T-cell (primary cell): ENCODE data around the gene CBS. TPM values are rescaled to one million over a fixed set of nuclear protein-coding genes. Genes with fewer than 3 reads are reported as not detected.

ENCODE experiments used
- ATAC-seq, 4 experiments: fragments of 200-7000 bp in 3 of 4; fragments of 150-1000 bp in 1 of 4; cut with Tn5 transposase; replicated peaks in 1 of 4; 1 replicate in 3 of 4; 2 replicates in 1 of 4; pipeline ENCODE4 v1.10.0; 2021; ENCODE audit warnings: moderate library complexity in 3 of 4, mild to moderate bottlenecking in 2 of 4, moderate number of reproducible peaks in 1 of 4
- CTCF ChIA-PET, 2 donors: fragments of 300-600 bp; sonication (Branson Sonifier 250); formaldehyde crosslinking; loops; one replicate each; lab custom pipeline; 2022; ENCODE audit warnings: antibody characterized with exemption in 2 of 2; lab: Charles Lee
- POLR2A ChIA-PET, 2 donors: fragments of 300-600 bp; sonication (Branson Sonifier 250); formaldehyde crosslinking; loops; one replicate each; lab custom pipeline; 2022; ENCODE audit warnings: antibody characterized with exemption in 2 of 2; lab: Charles Lee
- DNase-seq, 35 experiments: peaks; one replicate each; pipeline versions ENCODE4 v3.0.0 to v3.0.0-alpha.2; 2013 to 2023
- H3K27ac ChIP-seq: one replicate; pipeline ENCODE4 v1.5.1; 2013; ENCODE audit warnings: low read length
- H3K27me3 ChIP-seq, 2 experiments: replicated peaks in 1 of 2; 1 replicate in 1 of 2; 2 replicates in 1 of 2; pipeline versions ENCODE4 v1.6.1 to v1.7.0; 2013; ENCODE audit warnings: low read length in 1 of 2, mixed read lengths in 1 of 2; ENCODE audit not compliant: control insufficient read depth in 2 of 2, insufficient read depth in 2 of 2; ENCODE audit errors: extremely low read depth in 1 of 2
- H3K36me3 ChIP-seq, 2 donors: 1 replicate in 1 of 2; 2 replicates in 1 of 2; pipeline versions ENCODE4 v1.6.1 to v1.7.0; 2013; ENCODE audit warnings: low read length in 1 of 2; ENCODE audit not compliant: control insufficient read depth in 2 of 2, insufficient read depth in 1 of 2; ENCODE audit errors: extremely low read depth in 1 of 2
- H3K4me1 ChIP-seq, 2 experiments: 1 replicate in 1 of 2; 2 replicates in 1 of 2; pipeline versions ENCODE4 v1.6.1 to v1.7.0; 2013; ENCODE audit warnings: low read length in 2 of 2, mixed read lengths in 1 of 2; ENCODE audit not compliant: insufficient read depth in 2 of 2, control insufficient read depth in 1 of 2; ENCODE audit errors: extremely low read depth in 1 of 2
- H3K4me3 ChIP-seq, 2 donors: 1 replicate in 1 of 2; 2 replicates in 1 of 2; pipeline versions ENCODE4 v1.5.1 to v1.7.0; 2013; ENCODE audit warnings: mild to moderate bottlenecking in 2 of 2, low read length in 1 of 2, moderate library complexity in 1 of 2; ENCODE audit not compliant: control insufficient read depth in 1 of 2; ENCODE audit errors: extremely low read depth in 1 of 2
- H3K9me3 ChIP-seq: 2 replicates; pipeline ENCODE4 v1.7.0; 2013
- H3K27ac Mint-ChIP-seq, 2 donors: one replicate each; pipeline ENCODE4 v1.8.0; 2020 to 2021; ENCODE audit warnings: mild to moderate bottlenecking in 2 of 2, mixed read lengths in 2 of 2
- H3K27me3 Mint-ChIP-seq, 2 donors: one replicate each; pipeline ENCODE4 v1.8.0; 2021 to 2022; ENCODE audit warnings: mixed read lengths in 2 of 2
- H3K36me3 Mint-ChIP-seq: one replicate; pipeline ENCODE4 v1.8.0; 2021; ENCODE audit warnings: mixed read lengths
- H3K4me1 Mint-ChIP-seq, 3 donors: one replicate each; pipeline ENCODE4 v1.8.0; 2020 to 2022; ENCODE audit warnings: mixed read lengths in 3 of 3, mild to moderate bottlenecking in 1 of 3
- H3K4me3 Mint-ChIP-seq, 3 donors: one replicate each; pipeline ENCODE4 v1.8.0; 2020 to 2022; ENCODE audit warnings: mild to moderate bottlenecking in 3 of 3, mixed read lengths in 3 of 3, moderate library complexity in 3 of 3
- H3K9me3 Mint-ChIP-seq, 3 donors: one replicate each; pipeline ENCODE4 v1.8.0; 2020 to 2022; ENCODE audit warnings: mixed read lengths in 3 of 3
- WGBS: methylation state at CpG from one replicate; pipeline ENCODE4 v1.1.5; 2013; ENCODE audit warnings: missing lambda C conversion rate; ENCODE audit not compliant: insufficient coverage; 5-methylcytosine and 5-hydroxymethylcytosine counted together
- total RNA-seq, 35 experiments: library from RNA in 6 of 35; stranded (reverse) in 6 of 35; fragments of 120-200 nt in 1 of 35; gene quantifications; one replicate each; pipeline versions ENCODE4 v1.2.1 to v1.2.4 and lab custom pipeline; 2013 to 2026

The CBS gene
- total RNA-seq, 5 donors from 2014 or later (not counting 1 experiment from before 2014, with no cell fraction given): 0.65 to 5.5 (median 3.7) TPM; not detected in 1

DNA sequence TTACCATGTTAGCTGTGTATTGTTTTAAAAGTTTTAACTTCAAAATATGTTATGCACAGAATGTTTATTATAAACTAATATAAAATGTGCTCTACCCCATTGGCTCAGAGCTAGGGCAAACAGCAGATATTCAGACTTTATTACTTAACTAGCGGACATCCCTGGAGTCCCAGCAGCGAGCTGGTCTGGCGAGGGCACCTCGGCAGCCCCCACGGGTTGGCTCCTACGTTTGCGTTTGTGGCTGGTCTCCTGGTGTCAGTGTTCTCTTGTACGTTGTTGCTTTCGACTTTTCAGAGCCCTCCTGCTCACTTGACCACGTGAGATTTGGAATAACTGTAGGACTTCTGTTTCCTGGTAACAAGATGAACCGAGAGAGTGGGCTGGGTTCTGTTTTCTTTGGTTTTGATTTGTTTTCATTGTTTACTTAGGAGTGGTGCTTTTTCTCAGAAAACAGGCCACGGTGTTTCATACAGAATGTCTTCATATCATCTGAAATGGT is 44.5 kb downstream of the CBS start:
- ATAC-seq (no peak), DNase-seq (no peak)
- Mint-ChIP-seq H3K27me3 (no peaks in the 10 kb centered on the region), H3K9me3 (no peaks in the 10 kb centered on the region), H3K27ac (no peak overlapping the region), H3K4me3 (no peak overlapping the region), H3K36me3 (peaks cover 39% of the 10 kb centered on the region), H3K4me1 (no peaks in the 10 kb centered on the region)
- Histone ChIP-seq H3K4me3 (no peak overlapping the region), H3K9me3 (no peaks in the 10 kb centered on the region), H3K4me1 (no peaks in the 10 kb centered on the region), H3K27ac (no peak overlapping the region), H3K36me3 (peaks cover 8 to 51% of the 10 kb centered on the region in 2 donors), H3K27me3 (no peaks in the 10 kb centered on the region)
- 98% methylated on average over 11 of the region's 12 CpGs for WGBS
- ChIA-PET POLR2A (no interaction called here), CTCF (no interaction called here)

DNA sequence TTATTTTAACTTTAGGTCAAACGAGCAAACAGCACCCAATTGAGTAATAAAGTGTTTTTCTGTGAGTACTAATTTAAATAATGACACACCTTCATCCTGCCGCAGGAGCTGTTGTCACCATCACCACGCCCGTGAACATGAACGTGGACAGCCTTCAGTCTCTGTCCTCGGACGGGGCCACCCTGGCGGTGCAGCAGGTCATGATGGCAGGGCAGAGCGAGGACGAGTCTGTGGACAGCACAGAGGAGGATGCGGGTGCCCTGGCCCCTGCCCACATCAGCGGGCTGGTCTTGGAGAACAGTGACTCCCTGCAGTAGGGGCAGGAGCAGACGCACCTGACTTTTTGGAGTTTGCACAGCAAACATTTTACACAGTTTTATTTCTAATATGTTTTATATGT is 45.9 kb downstream of the CBS start:
- WGBS: 96% methylated on average over 10 of the region's 13 CpGs
- ChIA-PET POLR2A (no interaction called here), CTCF (no interaction called here)
- Mint-ChIP-seq H3K36me3 (peaks cover 44% of the 10 kb centered on the region), H3K27me3 (no peaks in the 10 kb centered on the region), H3K4me1 (no peaks in the 10 kb centered on the region), H3K9me3 (no peaks in the 10 kb centered on the region), H3K27ac (no peak overlapping the region), H3K4me3 (no peak overlapping the region)
- no peak overlapping the region for H3K4me3 ChIP-seq
- no peaks in the 10 kb centered on the region for H3K27me3 ChIP-seq
- H3K36me3 ChIP-seq: peaks cover 8 to 57% of the 10 kb centered on the region in 2 donors
- ATAC-seq: no peak
- H3K9me3 ChIP-seq: no peaks in the 10 kb centered on the region
- H3K27ac ChIP-seq: no peak overlapping the region
- DNase-seq: no peak
- H3K4me1 ChIP-seq: no peaks in the 10 kb centered on the region

DNA sequence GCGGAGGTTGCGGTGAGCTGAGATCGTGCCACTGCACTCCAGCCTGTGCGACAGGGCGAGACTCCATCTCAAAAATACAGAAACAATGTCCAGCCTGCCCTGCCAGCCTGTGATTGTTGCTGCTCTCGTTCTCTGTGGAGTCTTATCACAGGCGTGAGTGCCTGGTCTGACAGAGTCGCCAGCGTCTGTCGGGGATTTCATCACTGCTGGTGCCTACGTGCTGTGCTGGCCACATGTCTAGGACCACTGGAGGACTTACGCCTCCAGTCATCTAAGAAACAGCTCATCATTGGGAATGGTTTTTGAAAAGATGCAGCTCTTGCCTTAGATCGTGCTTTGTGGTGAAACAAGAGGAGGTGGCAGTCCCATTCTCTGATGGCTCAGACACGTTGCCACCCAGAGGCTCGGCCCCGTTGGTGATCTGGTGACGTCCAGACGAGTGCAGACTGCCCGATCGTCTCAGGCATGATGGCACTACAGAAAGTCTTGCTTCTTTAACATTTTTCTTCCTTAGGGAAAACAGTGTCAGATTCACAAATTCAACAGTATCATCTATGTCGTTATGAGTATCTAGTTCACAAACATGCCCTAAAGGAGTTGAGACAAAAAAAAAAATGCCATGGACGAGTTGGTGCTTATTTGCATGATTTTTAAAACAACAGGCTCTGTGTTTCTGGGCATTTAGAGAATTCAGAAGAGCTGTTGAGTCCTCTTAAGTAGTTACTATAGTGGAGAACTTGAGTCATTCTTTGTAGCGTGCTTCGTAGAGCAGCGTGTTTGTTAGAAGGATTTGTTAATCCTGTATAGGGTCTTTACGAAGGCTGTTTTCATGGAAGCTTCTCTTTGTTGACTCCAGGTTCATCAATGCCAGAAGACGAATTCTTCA is 47.5 kb downstream of the CBS start:
- H3K9me3 ChIP-seq: no peaks in the 10 kb centered on the region
- ChIA-PET POLR2A (interaction anchor here in 1 of 2 donors (0.6 kb wide), 1 partner anchor 95 kb away, joined by 4 read pairs; no protein-coding TSS in a partner anchor), CTCF (no interaction called here)
- Mint-ChIP-seq H3K27ac (no peak overlapping the region), H3K4me1 (no peaks in the 10 kb centered on the region), H3K4me3 (no peak overlapping the region), H3K27me3 (no peaks in the 10 kb centered on the region), H3K9me3 (no peaks in the 10 kb centered on the region), H3K36me3 (peaks cover 55% of the 10 kb centered on the region)
- no peak overlapping the region for H3K27ac ChIP-seq
- H3K27me3 ChIP-seq: no peaks in the 10 kb centered on the region
- ATAC-seq (no peak), DNase-seq (no peak)
- no peak overlapping the region for H3K4me3 ChIP-seq
- H3K36me3 ChIP-seq: peaks cover 8 to 67% of the 10 kb centered on the region in 2 donors
- 94% methylated on average over 24 of the region's 27 CpGs for WGBS
- no peaks in the 10 kb centered on the region for H3K4me1 ChIP-seq

DNA sequence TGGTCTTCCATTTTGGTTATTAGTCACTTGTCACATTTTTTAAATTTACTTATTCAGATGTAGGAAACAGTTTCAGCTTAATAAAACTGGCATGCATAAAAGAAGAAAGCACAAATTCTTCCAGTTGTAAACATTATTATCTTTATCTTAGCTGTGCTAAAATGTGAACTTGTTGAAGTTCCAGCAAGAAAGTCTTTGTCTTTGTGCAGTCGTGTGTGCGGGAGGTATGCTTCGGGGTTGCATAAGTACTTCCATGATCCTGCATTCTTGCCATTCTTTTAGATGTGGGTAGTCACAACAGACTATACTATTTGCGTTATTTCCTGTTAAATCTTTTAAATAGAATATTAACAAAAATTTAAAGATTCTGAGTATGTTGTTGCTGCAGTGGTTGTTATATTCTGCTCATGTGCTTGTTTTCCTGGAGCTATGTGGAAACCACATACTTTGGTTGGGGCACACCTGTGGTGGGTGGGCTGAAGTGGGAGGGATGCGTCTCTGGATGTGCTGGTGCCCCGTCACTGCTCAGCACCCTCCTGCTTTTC is 49.9 kb downstream of the CBS start:
- Mint-ChIP-seq H3K27me3 (no peaks in the 10 kb centered on the region), H3K36me3 (peaks cover 62% of the 10 kb centered on the region), H3K27ac (no peak overlapping the region), H3K9me3 (no peaks in the 10 kb centered on the region), H3K4me1 (no peaks in the 10 kb centered on the region), H3K4me3 (no peak overlapping the region)
- Histone ChIP-seq H3K4me3 (no peak overlapping the region), H3K4me1 (no peaks in the 10 kb centered on the region), H3K9me3 (no peaks in the 10 kb centered on the region), H3K36me3 (peaks cover 4 to 71% of the 10 kb centered on the region in 2 donors), H3K27ac (no peak overlapping the region), H3K27me3 (no peaks in the 10 kb centered on the region)
- WGBS: no CpG with 5 or more reads among the region's 6 CpGs
- no peak for ATAC-seq
- POLR2A ChIA-PET: no interaction called here
- CTCF ChIA-PET: no interaction called here
- DNase-seq: no peak

DNA sequence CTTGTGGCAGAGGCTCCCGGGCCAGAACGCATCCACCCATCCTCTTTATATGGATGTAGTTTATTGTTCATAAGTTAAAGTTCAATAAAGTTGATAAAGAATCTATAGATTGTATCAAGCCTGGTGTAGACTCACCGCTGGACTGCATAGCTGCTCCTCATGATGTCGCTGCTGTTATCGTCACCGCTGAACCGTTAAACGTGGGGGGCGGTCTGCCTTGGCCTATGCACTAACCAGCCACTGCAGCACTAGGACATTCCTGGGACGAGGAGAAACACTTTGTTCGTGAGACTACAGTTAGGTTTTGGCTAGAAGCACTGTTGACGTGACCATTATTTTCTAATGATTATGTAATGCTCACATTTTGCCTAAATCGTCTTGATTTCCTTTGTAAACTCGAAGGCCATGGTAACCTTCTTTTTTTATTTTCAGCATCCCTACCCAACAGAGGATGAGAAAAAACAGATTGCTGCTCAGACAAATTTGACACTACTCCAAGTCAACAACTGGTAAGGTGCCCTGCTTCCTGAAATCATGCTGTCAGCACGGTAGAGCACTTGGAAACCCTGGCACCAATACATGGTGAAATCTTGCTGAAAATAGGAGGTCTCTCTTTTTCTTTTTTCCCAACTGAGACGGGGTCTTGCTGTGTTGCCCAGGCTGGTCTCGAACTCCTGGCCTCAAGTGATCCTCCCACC is 51.0 kb downstream of the CBS start:
- no peak for DNase-seq
- no peaks in the 10 kb centered on the region for H3K9me3 Mint-ChIP-seq
- POLR2A ChIA-PET: no interaction called here
- H3K36me3 Mint-ChIP-seq: peaks cover 61% of the 10 kb centered on the region
- H3K9me3 ChIP-seq: no peaks in the 10 kb centered on the region
- H3K4me3 ChIP-seq: no peak overlapping the region
- no peaks in the 10 kb centered on the region for H3K4me1 Mint-ChIP-seq
- CTCF ChIA-PET: no interaction called here
- H3K36me3 ChIP-seq: peaks cover 0 to 72% of the 10 kb centered on the region in 2 donors
- no peaks in the 10 kb centered on the region for H3K27me3 Mint-ChIP-seq
- no peak for ATAC-seq
- no peak overlapping the region for H3K27ac ChIP-seq
- H3K27ac Mint-ChIP-seq: no peak overlapping the region
- 91% methylated on average over 11 of the region's 17 CpGs for WGBS
- H3K4me1 ChIP-seq: no peaks in the 10 kb centered on the region
- no peaks in the 10 kb centered on the region for H3K27me3 ChIP-seq
- H3K4me3 Mint-ChIP-seq: no peak overlapping the region

DNA sequence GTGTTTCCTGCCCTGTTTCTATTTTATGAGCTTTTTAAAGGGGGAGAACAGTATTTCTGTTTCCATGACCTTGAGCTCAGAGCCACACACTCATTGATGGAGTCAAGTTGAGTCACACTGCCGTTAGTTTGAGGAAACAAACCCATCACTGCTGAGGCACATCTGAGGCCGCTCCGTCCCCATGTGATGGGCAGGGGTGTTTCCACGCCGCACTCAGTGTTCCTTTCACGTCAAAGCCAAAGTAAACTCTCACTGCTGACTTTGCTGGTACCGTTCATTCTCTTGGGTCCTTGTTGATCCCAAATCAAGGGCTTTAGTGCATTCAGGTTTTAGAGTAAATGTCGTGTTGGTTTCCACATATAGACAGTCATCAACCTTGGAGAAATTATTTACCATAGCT is 52.5 kb downstream of the CBS start:
- H3K36me3 Mint-ChIP-seq: peaks cover 51% of the 10 kb centered on the region
- ATAC-seq (no peak), DNase-seq (no peak)
- Histone ChIP-seq H3K27me3 (no peaks in the 10 kb centered on the region), H3K4me3 (no peak overlapping the region), H3K27ac (no peak overlapping the region), H3K9me3 (no peaks in the 10 kb centered on the region), H3K36me3 (peaks cover 0 to 63% of the 10 kb centered on the region in 2 donors), H3K4me1 (no peaks in the 10 kb centered on the region)
- no peak overlapping the region for H3K4me3 Mint-ChIP-seq
- no peaks in the 10 kb centered on the region for H3K9me3 Mint-ChIP-seq
- no peak overlapping the region for H3K27ac Mint-ChIP-seq
- no peaks in the 10 kb centered on the region for H3K4me1 Mint-ChIP-seq
- no peaks in the 10 kb centered on the region for H3K27me3 Mint-ChIP-seq
- 33% methylated on average over 1 of the region's 8 CpGs for WGBS
- ChIA-PET CTCF (no interaction called here), POLR2A (no interaction called here)
